C4-2B (cell line): Measurements from ENCODE around the gene WDR90.

Experiments used
- ZFX ChIP-seq: fragments of 450-650 bp; IDR thresholded peaks from 2 replicates; pipeline ENCODE4 v1.6.1; 2017
- TF ChIP-seq, protein P1 (sequence below): fragments of 450-650 bp; conservative IDR thresholded peaks from 2 replicates; pipeline ENCODE4 v1.5.1; 2017; ENCODE audit warnings: mild to moderate bottlenecking

DNA sequence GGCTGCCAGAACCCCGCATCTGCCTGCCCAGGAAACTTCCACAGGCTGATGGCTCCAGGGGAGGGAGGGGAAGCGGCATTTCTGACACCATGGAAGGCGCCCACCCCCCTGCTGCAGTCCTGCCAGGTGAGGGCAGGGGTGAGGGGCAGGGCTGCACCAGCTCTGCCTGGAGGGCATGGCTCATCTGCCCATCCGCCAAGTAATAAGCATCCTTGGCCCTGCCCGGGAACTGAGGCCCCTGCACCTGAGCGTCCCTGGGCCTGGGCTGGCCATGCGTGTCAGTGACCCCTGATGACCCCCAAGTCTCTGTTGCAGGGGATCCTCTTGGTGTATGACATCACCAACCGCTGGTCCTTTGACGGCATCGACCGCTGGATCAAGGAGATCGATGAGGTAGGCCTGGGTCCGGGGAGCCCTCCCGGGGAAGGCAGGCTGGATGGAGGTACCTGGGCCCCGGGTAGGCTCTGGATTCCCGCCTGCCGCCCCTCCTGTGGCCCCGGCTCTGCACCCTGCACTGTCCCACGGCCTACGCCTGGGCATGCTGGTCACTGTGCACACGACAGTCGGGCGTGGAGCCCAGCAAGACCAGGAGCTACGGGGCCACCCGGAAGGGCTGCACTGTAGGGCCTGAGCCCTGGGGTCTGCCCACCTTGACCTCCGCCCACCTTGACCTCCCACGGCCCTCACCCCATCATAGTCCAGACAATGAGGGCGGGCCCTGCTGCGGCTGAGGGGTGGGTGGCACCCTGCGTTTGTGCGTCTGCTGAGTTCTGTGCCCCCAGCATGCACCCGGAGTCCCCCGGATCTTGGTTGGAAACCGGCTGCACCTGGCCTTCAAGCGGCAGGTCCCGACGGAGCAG, 23.8 kb upstream of the WDR90 start:
- TF ChIP-seq, protein P1, sequence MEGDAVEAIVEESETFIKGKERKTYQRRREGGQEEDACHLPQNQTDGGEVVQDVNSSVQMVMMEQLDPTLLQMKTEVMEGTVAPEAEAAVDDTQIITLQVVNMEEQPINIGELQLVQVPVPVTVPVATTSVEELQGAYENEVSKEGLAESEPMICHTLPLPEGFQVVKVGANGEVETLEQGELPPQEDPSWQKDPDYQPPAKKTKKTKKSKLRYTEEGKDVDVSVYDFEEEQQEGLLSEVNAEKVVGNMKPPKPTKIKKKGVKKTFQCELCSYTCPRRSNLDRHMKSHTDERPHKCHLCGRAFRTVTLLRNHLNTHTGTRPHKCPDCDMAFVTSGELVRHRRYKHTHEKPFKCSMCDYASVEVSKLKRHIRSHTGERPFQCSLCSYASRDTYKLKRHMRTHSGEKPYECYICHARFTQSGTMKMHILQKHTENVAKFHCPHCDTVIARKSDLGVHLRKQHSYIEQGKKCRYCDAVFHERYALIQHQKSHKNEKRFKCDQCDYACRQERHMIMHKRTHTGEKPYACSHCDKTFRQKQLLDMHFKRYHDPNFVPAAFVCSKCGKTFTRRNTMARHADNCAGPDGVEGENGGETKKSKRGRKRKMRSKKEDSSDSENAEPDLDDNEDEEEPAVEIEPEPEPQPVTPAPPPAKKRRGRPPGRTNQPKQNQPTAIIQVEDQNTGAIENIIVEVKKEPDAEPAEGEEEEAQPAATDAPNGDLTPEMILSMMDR = no peak
- no peak for TF ChIP-seq ZFX
